Measurements from ENCODE around the gene PLN.

Gene PLN

GRCh38 chr6:118548136-118548535 lies at the start of gene PLN:
PLN (plus strand) TSS chr6:118548296; CDS start chr6:118558922, 10,626 bp downstream.
- DNase-seq: no peak
- Histone ChIP-seq H3K27me3 (ENCODE audit: insufficient read depth, low read depth, severe bottlenecking) (no peaks in the 10 kb centered on the region), H3K9me3 (ENCODE audit: severe bottlenecking) (no peaks in the 10 kb centered on the region), H3K27ac (no peak within 1 kb of the TSS), H3K36me3 (no peaks in the 10 kb centered on the region), H3K4me3 (ENCODE audit: low read depth, low read length) (no peak within 1 kb of the TSS)
- no peak for TF ChIP-seq CTCF (IDR thresholded peaks at IDR 0.05; ENCODE audit: low read depth, low read length)

GRCh38 chr6:118500130-118501015 lies 47.7 kb upstream of the PLN start:
- no peak for TF ChIP-seq CTCF (IDR thresholded peaks at IDR 0.05; ENCODE audit: low read depth, low read length)
- Histone ChIP-seq H3K27me3 (ENCODE audit: insufficient read depth, low read depth, severe bottlenecking) (no peaks in the 10 kb centered on the region), H3K27ac (no peak overlapping the region), H3K4me3 (ENCODE audit: low read depth, low read length) (no peak overlapping the region), H3K9me3 (ENCODE audit: severe bottlenecking) (no peaks in the 10 kb centered on the region), H3K36me3 (peaks cover 2% of the 10 kb centered on the region)
- DNase-seq: no peak

DNA sequence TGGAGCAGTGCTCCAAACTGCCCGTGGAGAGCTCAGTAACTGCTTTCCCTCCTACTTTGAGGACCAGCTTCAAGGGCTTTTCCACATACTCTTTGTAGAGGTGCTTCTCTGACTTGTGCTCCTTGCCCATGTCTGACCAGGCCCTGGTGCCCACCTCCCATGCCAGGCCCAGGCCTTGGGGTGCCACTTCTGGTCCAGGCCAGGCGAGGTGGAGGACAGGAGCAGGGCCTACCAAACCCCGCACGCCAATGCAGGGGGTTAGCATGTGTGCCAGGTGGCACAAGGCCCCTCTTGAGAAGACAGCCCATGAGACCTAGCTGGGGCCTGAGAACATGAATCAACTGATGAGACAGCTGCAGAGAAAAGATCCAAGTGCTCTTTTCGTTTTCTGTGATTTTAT lies 47.0 kb upstream of the PLN start:
- no peak for DNase-seq
- Histone ChIP-seq H3K4me3 (ENCODE audit: low read depth, low read length) (no peak overlapping the region), H3K9me3 (ENCODE audit: severe bottlenecking) (no peaks in the 10 kb centered on the region), H3K27me3 (ENCODE audit: insufficient read depth, low read depth, severe bottlenecking) (no peaks in the 10 kb centered on the region), H3K36me3 (no peaks in the 10 kb centered on the region; the same call in 1 of the 2 replicates), H3K27ac (no peak overlapping the region)
- no peak for TF ChIP-seq CTCF (IDR thresholded peaks at IDR 0.05; ENCODE audit: low read depth, low read length)

DNA sequence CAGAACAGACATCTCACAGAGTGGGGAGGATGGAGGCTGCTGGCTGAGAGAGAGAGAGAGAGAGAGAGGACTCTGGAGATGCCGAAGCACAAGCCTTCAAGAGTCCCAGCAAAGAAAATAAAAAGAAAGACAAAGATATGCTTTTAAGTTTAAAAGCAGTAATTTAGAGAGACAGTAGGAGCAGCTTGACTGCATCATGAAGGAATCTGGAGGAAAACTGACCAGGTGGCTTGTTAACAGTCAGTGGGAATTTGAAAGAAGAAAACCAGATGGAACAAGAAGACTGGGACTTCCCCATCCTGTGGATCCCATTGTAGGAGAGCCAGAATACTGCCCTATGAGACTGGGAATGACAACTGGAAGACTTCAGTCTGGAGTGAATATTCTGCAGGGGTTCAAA lies 46.3 kb upstream of the PLN start:
- no peaks in the 10 kb centered on the region for H3K27me3 ChIP-seq (ENCODE audit: insufficient read depth, low read depth, severe bottlenecking)
- no peak for DNase-seq
- no peaks in the 10 kb centered on the region; the same call in 1 of the 2 replicates for H3K36me3 ChIP-seq
- no peaks in the 10 kb centered on the region for H3K9me3 ChIP-seq (ENCODE audit: severe bottlenecking)
- TF ChIP-seq CTCF (IDR thresholded peaks at IDR 0.05; ENCODE audit: low read depth, low read length): no peak
- no peak overlapping the region for H3K27ac ChIP-seq
- no peak overlapping the region for H3K4me3 ChIP-seq (ENCODE audit: low read depth, low read length)

- no peak for TF ChIP-seq CTCF (IDR thresholded peaks at IDR 0.05; ENCODE audit: low read depth, low read length)
- Histone ChIP-seq H3K4me3 (ENCODE audit: low read depth, low read length) (no peak overlapping the region), H3K27ac (no peak overlapping the region), H3K9me3 (ENCODE audit: severe bottlenecking) (no peaks in the 10 kb centered on the region), H3K27me3 (ENCODE audit: insufficient read depth, low read depth, severe bottlenecking) (no peaks in the 10 kb centered on the region), H3K36me3 (no peaks in the 10 kb centered on the region; the same call in 1 of the 2 replicates)
- no peak for DNase-seq
Measured at GRCh38 chr6:118502169-118502568, 45.9 kb upstream of the PLN start.
